Mammary epithelial cell (primary cell): ENCODE measurements around the gene TFAP2C.

Experiments
- EZH2 ChIP-seq: IDR thresholded peaks from 2 replicates; pipeline ENCODE4 v1.6.1; 2012; ENCODE audit warnings: low read length, inconsistent platforms, borderline replicate concordance
- TF ChIP-seq, protein P1 (sequence below), 2 donors: IDR thresholded peaks in 1 of 2; conservative IDR thresholded peaks in 1 of 2; 2 replicates each; pipeline ENCODE4 v1.5.1; 2011 to 2012; ENCODE audit warnings: inconsistent platforms in 2 of 2, low read length in 2 of 2, mild to moderate bottlenecking in 2 of 2, control low read depth in 1 of 2, low read depth in 1 of 2; ENCODE audit not compliant: insufficient read depth in 1 of 2; ENCODE audit errors: extremely low read depth in 1 of 2

DNA sequence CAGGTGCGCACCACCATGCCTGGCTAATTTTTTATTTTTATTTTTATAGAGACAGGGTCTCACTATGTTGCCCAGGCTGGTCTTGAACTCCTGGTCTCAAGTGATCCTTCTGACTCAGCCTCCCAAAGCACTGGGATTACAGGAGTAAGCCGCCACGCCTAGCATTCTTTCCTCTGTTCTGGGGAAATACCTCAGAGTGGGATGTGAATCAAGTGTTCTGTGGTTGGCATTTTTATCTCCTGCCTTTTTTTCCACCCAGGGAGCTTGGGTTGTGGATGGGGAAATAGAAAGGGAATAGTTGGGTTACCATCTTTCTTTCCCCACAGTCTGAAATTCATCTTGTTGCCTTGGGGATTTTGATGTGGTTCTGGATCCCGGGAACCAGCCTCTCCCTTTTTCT is 24.1 kb downstream of the TFAP2C start:
- TF ChIP-seq, protein P1, sequence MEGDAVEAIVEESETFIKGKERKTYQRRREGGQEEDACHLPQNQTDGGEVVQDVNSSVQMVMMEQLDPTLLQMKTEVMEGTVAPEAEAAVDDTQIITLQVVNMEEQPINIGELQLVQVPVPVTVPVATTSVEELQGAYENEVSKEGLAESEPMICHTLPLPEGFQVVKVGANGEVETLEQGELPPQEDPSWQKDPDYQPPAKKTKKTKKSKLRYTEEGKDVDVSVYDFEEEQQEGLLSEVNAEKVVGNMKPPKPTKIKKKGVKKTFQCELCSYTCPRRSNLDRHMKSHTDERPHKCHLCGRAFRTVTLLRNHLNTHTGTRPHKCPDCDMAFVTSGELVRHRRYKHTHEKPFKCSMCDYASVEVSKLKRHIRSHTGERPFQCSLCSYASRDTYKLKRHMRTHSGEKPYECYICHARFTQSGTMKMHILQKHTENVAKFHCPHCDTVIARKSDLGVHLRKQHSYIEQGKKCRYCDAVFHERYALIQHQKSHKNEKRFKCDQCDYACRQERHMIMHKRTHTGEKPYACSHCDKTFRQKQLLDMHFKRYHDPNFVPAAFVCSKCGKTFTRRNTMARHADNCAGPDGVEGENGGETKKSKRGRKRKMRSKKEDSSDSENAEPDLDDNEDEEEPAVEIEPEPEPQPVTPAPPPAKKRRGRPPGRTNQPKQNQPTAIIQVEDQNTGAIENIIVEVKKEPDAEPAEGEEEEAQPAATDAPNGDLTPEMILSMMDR (conservative IDR thresholded peaks at IDR 0.05 in 1 of 2, IDR thresholded peaks at IDR 0.05 in 1 of 2; ENCODE audit: extremely low read depth in 1 of 2, insufficient read depth in 1 of 2, low read depth in 1 of 2, low read length in 2 of 2), result no peak
- TF ChIP-seq EZH2, result no peak
